IMR-90 (cell line): ENCODE measurements around the gene MEGF10. TPM values are rescaled to one million over a fixed set of nuclear protein-coding genes. Genes with fewer than 3 reads are reported as not detected.

Experiments
- ATAC-seq: fragments of 200-7000 bp; cut with Tn5 transposase; 2 replicates; pipeline ENCODE4 v1.9.1; 2020; ENCODE audit warnings: low read depth, mild to moderate bottlenecking, moderate library complexity
- BruUV-seq: library from RNA; stranded (reverse); fragments of 400-500 nt; replicated peaks from 2 replicates; lab custom pipeline; 2021; lab: Mats Ljungman, UMichigan
- CTCF ChIA-PET: fragments of 300-600 bp; formaldehyde crosslinking; extraction: SDS; loops from one replicate; lab custom pipeline; 2021; ENCODE audit warnings: antibody characterized with exemption; lab: Yijun Ruan, JAX
- POLR2A ChIA-PET: fragments of 300-600 bp; sonication (Branson Sonifier 250); formaldehyde crosslinking; loops from one replicate; lab custom pipeline; 2022; ENCODE audit warnings: antibody characterized with exemption; ENCODE audit not compliant: unreplicated experiment; lab: Charles Lee
- DNase-seq: peaks from one replicate; pipeline ENCODE4 v3.0.0; 2013
- H2AFZ ChIP-seq: replicated peaks from 2 replicates; pipeline ENCODE3; 2013; ENCODE audit warnings: low read length, mild to moderate bottlenecking; ENCODE audit not compliant: poor library complexity
- H2AK5ac ChIP-seq: 2 replicates; pipeline ENCODE4 v1.6.1; 2013; ENCODE audit warnings: low read depth, low read length, inconsistent platforms
- H2AK9ac ChIP-seq: replicated peaks from 2 replicates; pipeline ENCODE3; 2013; ENCODE audit warnings: mild to moderate bottlenecking, low read depth, low read length, moderate library complexity; ENCODE audit not compliant: poor library complexity
- H2BK120ac ChIP-seq: 2 replicates; pipeline ENCODE4 v1.6.1; 2013; ENCODE audit warnings: low read depth, low read length, inconsistent platforms
- H2BK15ac ChIP-seq: 3 replicates; pipeline ENCODE4 v1.6.1; 2013; ENCODE audit warnings: low read depth, low read length, inconsistent platforms
- H2BK20ac ChIP-seq: 2 replicates; pipeline ENCODE4 v1.6.1; 2013; ENCODE audit warnings: low read depth, mild to moderate bottlenecking, inconsistent platforms, low read length, moderate library complexity
- H2BK5ac ChIP-seq: 2 replicates; pipeline ENCODE4 v1.6.1; 2013; ENCODE audit warnings: mild to moderate bottlenecking, low read depth, low read length, inconsistent platforms; ENCODE audit not compliant: poor library complexity, severe bottlenecking
- H3K14ac ChIP-seq: replicated peaks from 2 replicates; pipeline ENCODE4 v1.6.1; 2013; ENCODE audit warnings: low read depth, low read length, inconsistent platforms
- H3K18ac ChIP-seq: 2 replicates; pipeline ENCODE4 v1.6.1; 2013; ENCODE audit warnings: low read depth, low read length, control low read depth
- H3K23ac ChIP-seq: 2 replicates; pipeline ENCODE4 v1.6.1; 2013; ENCODE audit warnings: low read depth, low read length, inconsistent platforms
- H3K27ac ChIP-seq: 2 replicates; pipeline ENCODE4 v1.5.1; 2013; ENCODE audit warnings: mild to moderate bottlenecking, control low read depth, low read length; ENCODE audit not compliant: insufficient read depth
- H3K27me3 ChIP-seq: 2 replicates; pipeline ENCODE4 v1.6.1; 2013; ENCODE audit warnings: low read length; ENCODE audit not compliant: control insufficient read depth, insufficient read depth
- H3K36me3 ChIP-seq: 2 replicates; pipeline ENCODE4 v1.6.1; 2013; ENCODE audit warnings: low read length, mixed read lengths; ENCODE audit not compliant: control insufficient read depth, insufficient read depth
- H3K4ac ChIP-seq: 2 replicates; pipeline ENCODE4 v1.6.1; 2013; ENCODE audit warnings: low read depth, low read length, inconsistent platforms
- H3K4me1 ChIP-seq: 2 replicates; pipeline ENCODE4 v1.6.1; 2013; ENCODE audit warnings: low read length, mixed read lengths; ENCODE audit not compliant: control insufficient read depth, insufficient read depth
- H3K4me2 ChIP-seq: 2 replicates; pipeline ENCODE4 v1.6.1; 2013; ENCODE audit warnings: low read depth, mild to moderate bottlenecking, control low read depth, low read length, moderate library complexity
- H3K4me3 ChIP-seq: 2 replicates; pipeline ENCODE4 v1.5.1; 2013; ENCODE audit warnings: low read depth, mild to moderate bottlenecking, control low read depth, low read length, moderate library complexity; ENCODE audit not compliant: insufficient read depth
- H3K56ac ChIP-seq: 2 replicates; pipeline ENCODE4 v1.6.1; 2013; ENCODE audit warnings: low read length, inconsistent platforms; ENCODE audit not compliant: insufficient read depth; ENCODE audit errors: extremely low read depth
- H3K79me1 ChIP-seq, 2 experiments: 2 replicates each; pipeline ENCODE4 v1.6.1; 2013; ENCODE audit warnings: low read length in 2 of 2, inconsistent platforms in 1 of 2, low read depth in 1 of 2
- H3K9ac ChIP-seq: 2 replicates; pipeline ENCODE4 v1.6.1; 2013; ENCODE audit warnings: low read depth, low read length, control low read depth
- H3K9me1 ChIP-seq: 2 replicates; pipeline ENCODE4 v1.6.1; 2013; ENCODE audit warnings: low read length, inconsistent platforms; ENCODE audit not compliant: insufficient read depth
- H3K9me3 ChIP-seq: 2 replicates; pipeline ENCODE4 v1.6.1; 2013; ENCODE audit warnings: low read length; ENCODE audit not compliant: control insufficient read depth, insufficient read depth
- H4K20me1 ChIP-seq: 2 replicates; pipeline ENCODE4 v1.6.1; 2013; ENCODE audit warnings: low read length, inconsistent platforms; ENCODE audit not compliant: insufficient read depth
- H4K5ac ChIP-seq: 2 replicates; pipeline ENCODE4 v1.6.1; 2013; ENCODE audit warnings: mild to moderate bottlenecking, low read depth, low read length, control low read depth
- H4K8ac ChIP-seq, 2 experiments: 2 replicates each; pipeline ENCODE4 v1.6.1; 2013; ENCODE audit warnings: low read depth in 2 of 2, low read length in 2 of 2, control low read depth in 1 of 2, inconsistent platforms in 1 of 2
- H4K91ac ChIP-seq: 2 replicates; pipeline ENCODE4 v1.6.1; 2013; ENCODE audit warnings: low read depth, low read length, inconsistent platforms; ENCODE audit not compliant: insufficient read depth
- BHLHE40 ChIP-seq: fragments of 150-350 bp; IDR thresholded peaks from 2 replicates; pipeline ENCODE4 v1.6.1; 2016; ENCODE audit warnings: mild to moderate bottlenecking, low read depth, low read length
- CEBPB ChIP-seq: IDR thresholded peaks from 2 replicates; pipeline ENCODE4 v1.6.1; 2012; ENCODE audit warnings: low read depth, low read length, improper control_type of control experiment
- CHD1 ChIP-seq: IDR thresholded peaks from 2 replicates; pipeline ENCODE4 v1.6.1; 2012; ENCODE audit warnings: low read depth, low read length, improper control_type of control experiment
- CTCF ChIP-seq: conservative IDR thresholded peaks from 2 replicates; pipeline ENCODE4 v1.5.1; 2012; ENCODE audit warnings: mild to moderate bottlenecking, low read depth, low read length, improper control_type of control experiment
- ELK1 ChIP-seq: fragments of 150-350 bp; IDR thresholded peaks from 2 replicates; pipeline ENCODE4 v1.6.1; 2016; ENCODE audit warnings: low read depth, mild to moderate bottlenecking, low read length, moderate library complexity, borderline replicate concordance
- FOS ChIP-seq: fragments of 150-350 bp; IDR thresholded peaks from 2 replicates; pipeline ENCODE4 v1.6.1; 2016; ENCODE audit warnings: low read depth, low read length
- MAFK ChIP-seq: IDR thresholded peaks from 2 replicates; pipeline ENCODE4 v1.6.1; 2012; ENCODE audit warnings: low read depth, low read length, improper control_type of control experiment
- MAZ ChIP-seq: IDR thresholded peaks from 2 replicates; pipeline ENCODE4 v1.6.1; 2012; ENCODE audit warnings: low read depth, mild to moderate bottlenecking, low read length, improper control_type of control experiment, moderate library complexity, borderline replicate concordance
- MXI1 ChIP-seq: IDR thresholded peaks from 2 replicates; pipeline ENCODE4 v1.6.1; 2012; ENCODE audit warnings: low read depth, mild to moderate bottlenecking, low read length, moderate library complexity, borderline replicate concordance
- NFE2L2 ChIP-seq: fragments of 150-350 bp; IDR thresholded peaks from 2 replicates; pipeline ENCODE4 v1.6.1; 2016; ENCODE audit warnings: low read depth, mild to moderate bottlenecking, low read length
- POLR2A ChIP-seq: IDR thresholded peaks from 2 replicates; pipeline ENCODE4 v1.6.1; 2012; ENCODE audit warnings: mild to moderate bottlenecking, low read depth, low read length
- RAD21 ChIP-seq: IDR thresholded peaks from 2 replicates; pipeline ENCODE4 v1.6.1; 2012; ENCODE audit warnings: low read length, improper control_type of control experiment
- RCOR1 ChIP-seq: IDR thresholded peaks from 2 replicates; pipeline ENCODE4 v1.6.1; 2012; ENCODE audit warnings: mild to moderate bottlenecking, low read length, improper control_type of control experiment; ENCODE audit not compliant: insufficient replicate concordance
- RFX5 ChIP-seq: IDR thresholded peaks from 2 replicates; pipeline ENCODE4 v1.8.0; 2012; ENCODE audit warnings: low read depth, mild to moderate bottlenecking, low read length, moderate library complexity
- SMC3 ChIP-seq: fragments of 150-350 bp; IDR thresholded peaks from 2 replicates; pipeline ENCODE4 v1.6.1; 2016; ENCODE audit warnings: low read depth, mild to moderate bottlenecking, antibody characterized with exemption, low read length, moderate library complexity
- USF2 ChIP-seq: fragments of 150-350 bp; IDR thresholded peaks from 2 replicates; pipeline ENCODE4 v1.6.1; 2017; ENCODE audit warnings: mild to moderate bottlenecking, antibody characterized with exemption, low read length, low read depth
- WGBS, 2 experiments: methylation state at CpG; one replicate each; pipeline versions ENCODE4 v1.1.5 to v1.1.7; 2013; ENCODE audit warnings: missing lambda C conversion rate in 2 of 2; ENCODE audit not compliant: insufficient read length in 1 of 2; ENCODE audit errors: extremely low coverage in 2 of 2; 5-methylcytosine and 5-hydroxymethylcytosine counted together
- dilution Hi-C: fragments of 300-500 bp; cut with HindIII; formaldehyde crosslinking; loops from one replicate; pipeline ENCODE4 v1.14.3; 2018; ENCODE audit warnings: low sequenced_read_pairs; ENCODE audit not compliant: unreplicated experiment
- in situ Hi-C: fragments of 300-500 bp; cut with MboI; formaldehyde crosslinking; loops from 3 replicates; pipeline ENCODE4 v1.14.3; 2019; ENCODE audit warnings: low sequenced_read_pairs, inconsistent platforms, mixed read lengths
- intact Hi-C: fragments of 100-400 bp; cut with micrococcal nuclease; formaldehyde crosslinking; loops from 2 replicates; pipeline ENCODE4 v1.10.0; 2022
- polyA plus RNA-seq, 3 experiments: library from polyadenylated mRNA; depleted of rRNA; stranded (reverse); fragments of >200 nt; gene quantifications; 2 replicates each; pipeline ENCODE4 v1.2.3, GENCODE V29; 2012; ENCODE audit warnings: low replicate concordance in 1 of 3
- total RNA-seq: library from RNA; depleted of rRNA; stranded (reverse); fragments of >200 nt; gene quantifications from 2 replicates; pipeline ENCODE4 v1.2.3, GENCODE V29; 2012

The MEGF10 gene
- total and polyA plus RNA-seq, 2 of the 4 experiments (the other 2 are of a cell fraction): not detected

GRCh38 chr5:127415034-127415433, 124.4 kb downstream of the MEGF10 start:
- Histone ChIP-seq H4K8ac (no peak overlapping the region), H3K36me3 (no peaks in the 10 kb centered on the region), H3K4me3 (no peak overlapping the region), H2AFZ (no peak overlapping the region), H4K5ac (no peak overlapping the region), H2BK120ac (no peak overlapping the region), H3K4me2 (no peak overlapping the region), H4K91ac (no peak overlapping the region), H3K4me1 (no peaks in the 10 kb centered on the region), H3K79me1 (no peaks in the 10 kb centered on the region), H3K56ac (no peak overlapping the region), H3K4ac (no peak overlapping the region), H3K14ac (no peak overlapping the region), H3K27ac (no peak overlapping the region), H3K18ac (no peak overlapping the region), H3K9me1 (no peaks in the 10 kb centered on the region), H2BK20ac (no peak overlapping the region), H2BK15ac (no peak overlapping the region), H4K20me1 (no peaks in the 10 kb centered on the region), H3K9ac (no peak overlapping the region), H3K9me3 (no peaks in the 10 kb centered on the region), H2BK5ac (no peak overlapping the region), H2AK5ac (no peak overlapping the region), H2AK9ac (no peak overlapping the region), H3K23ac (no peak overlapping the region), H3K27me3 (peaks cover 8% of the 10 kb centered on the region)
- ChIA-PET POLR2A (no interaction called here), CTCF (interaction anchor here (0.6 kb wide), 1 partner anchor 57 kb away, joined by 3 read pairs; no protein-coding TSS in a partner anchor)
- in situ Hi-C loops: no loop called here
- no peak for TF ChIP-seq MAFK
- no peak for TF ChIP-seq USF2
- TF ChIP-seq RAD21: no peak
- no peak for TF ChIP-seq RCOR1
- no peak for TF ChIP-seq CEBPB
- no peak for TF ChIP-seq RFX5
- TF ChIP-seq SMC3: no peak
- TF ChIP-seq CHD1: no peak
- TF ChIP-seq BHLHE40: no peak
- TF ChIP-seq MAZ: no peak
- no peak for TF ChIP-seq FOS
- TF ChIP-seq POLR2A: no peak
- TF ChIP-seq NFE2L2: no peak
- no peak for TF ChIP-seq CTCF
- no peak for TF ChIP-seq MXI1
- no peak for TF ChIP-seq ELK1
- no TSS peak for BruUV-seq
- ATAC-seq (no peak), DNase-seq (no peak)
- WGBS, 2 experiments: 80% methylated on average over 1 of the region's 2 CpGs; no CpG with 5 or more reads in 1 of the 2 experiments
- intact Hi-C loops: no loop called here
- dilution Hi-C loops: no loop called here
